Measurements from ENCODE around the gene SMC4.

SMC4 gene

GRCh38 chr3:160374925-160375324 is 24.5 kb upstream of the SMC4 start:
- Histone ChIP-seq H3K4me2 (ENCODE audit: low read length) (no peak overlapping the region), H3K4me1 (no peaks in the 10 kb centered on the region), H3K9me3 (ENCODE audit: control insufficient read depth, low read length) (no peaks in the 10 kb centered on the region), H3K27ac (no peak overlapping the region), H3K4me3 (ENCODE audit: low read depth, low read length) (no peak overlapping the region), H3K9ac (no peak overlapping the region), H3K27me3 (ENCODE audit: control insufficient read depth, insufficient read depth, low read length) (no peaks in the 10 kb centered on the region), H3K79me2 (no peaks in the 10 kb centered on the region), H3K36me3 (ENCODE audit: control insufficient read depth, insufficient read depth, low read length) (no peaks in the 10 kb centered on the region), H2AFZ (no peak overlapping the region)
- no peak for TF ChIP-seq CTCF (IDR thresholded peaks at IDR 0.05)

GRCh38 chr3:160376681-160377080 is 22.8 kb upstream of the SMC4 start:
- TF ChIP-seq CTCF (IDR thresholded peaks at IDR 0.05) = no peak
- H3K27me3 ChIP-seq (ENCODE audit: control insufficient read depth, insufficient read depth, low read length) = no peaks in the 10 kb centered on the region
- H2AFZ ChIP-seq = no peak overlapping the region
- H3K4me2 ChIP-seq (ENCODE audit: low read length) = no peak overlapping the region
- no peaks in the 10 kb centered on the region for H3K79me2 ChIP-seq
- no peaks in the 10 kb centered on the region for H3K4me1 ChIP-seq
- no peaks in the 10 kb centered on the region for H3K36me3 ChIP-seq (ENCODE audit: control insufficient read depth, insufficient read depth, low read length)
- no peak overlapping the region for H3K27ac ChIP-seq
- H3K4me3 ChIP-seq (ENCODE audit: low read depth, low read length) = no peak overlapping the region
- no peaks in the 10 kb centered on the region for H3K9me3 ChIP-seq (ENCODE audit: control insufficient read depth, low read length)
- H3K9ac ChIP-seq = no peak overlapping the region

- no peak overlapping the region for H3K4me2 ChIP-seq (ENCODE audit: low read length)
- no peaks in the 10 kb centered on the region for H3K36me3 ChIP-seq (ENCODE audit: control insufficient read depth, insufficient read depth, low read length)
- no peaks in the 10 kb centered on the region for H3K27me3 ChIP-seq (ENCODE audit: control insufficient read depth, insufficient read depth, low read length)
- no peaks in the 10 kb centered on the region for H3K9me3 ChIP-seq (ENCODE audit: control insufficient read depth, low read length)
- H3K4me1 ChIP-seq = no peaks in the 10 kb centered on the region
- no peak overlapping the region for H2AFZ ChIP-seq
- H3K9ac ChIP-seq = no peak overlapping the region
- H3K79me2 ChIP-seq = no peaks in the 10 kb centered on the region
- no peak overlapping the region for H3K27ac ChIP-seq
- no peak overlapping the region for H3K4me3 ChIP-seq (ENCODE audit: low read depth, low read length)
- TF ChIP-seq CTCF (IDR thresholded peaks at IDR 0.05) = no peak
Measured at GRCh38 chr3:160378331-160379109, 20.9 kb upstream of the SMC4 start.

- Histone ChIP-seq H3K9me3 (ENCODE audit: control insufficient read depth, low read length) (no peaks in the 10 kb centered on the region), H3K79me2 (no peaks in the 10 kb centered on the region), H3K4me2 (ENCODE audit: low read length) (no peak overlapping the region), H2AFZ (no peak overlapping the region), H3K4me1 (no peaks in the 10 kb centered on the region), H3K27ac (no peak overlapping the region), H3K4me3 (ENCODE audit: low read depth, low read length) (no peak overlapping the region), H3K36me3 (ENCODE audit: control insufficient read depth, insufficient read depth, low read length) (no peaks in the 10 kb centered on the region), H3K27me3 (ENCODE audit: control insufficient read depth, insufficient read depth, low read length) (no peaks in the 10 kb centered on the region), H3K9ac (no peak overlapping the region)
- TF ChIP-seq CTCF (IDR thresholded peaks at IDR 0.05) = no peak
Measured at GRCh38 chr3:160379628-160380214, 19.7 kb upstream of the SMC4 start.

GRCh38 chr3:160381470-160381869 is 18.0 kb upstream of the SMC4 start:
- H3K27me3 ChIP-seq (ENCODE audit: control insufficient read depth, insufficient read depth, low read length) = no peaks in the 10 kb centered on the region
- H3K79me2 ChIP-seq = no peaks in the 10 kb centered on the region
- H2AFZ ChIP-seq = no peak overlapping the region
- no peak for TF ChIP-seq CTCF (IDR thresholded peaks at IDR 0.05)
- no peaks in the 10 kb centered on the region for H3K36me3 ChIP-seq (ENCODE audit: control insufficient read depth, insufficient read depth, low read length)
- no peak overlapping the region for H3K9ac ChIP-seq
- no peak overlapping the region for H3K4me2 ChIP-seq (ENCODE audit: low read length)
- H3K4me1 ChIP-seq = no peaks in the 10 kb centered on the region
- no peak overlapping the region for H3K4me3 ChIP-seq (ENCODE audit: low read depth, low read length)
- no peaks in the 10 kb centered on the region for H3K9me3 ChIP-seq (ENCODE audit: control insufficient read depth, low read length)
- H3K27ac ChIP-seq = no peak overlapping the region

Data from parathyroid adenoma (tissue), 2 donors.